Astrocyte (in vitro differentiated cells and primary cell): ENCODE measurements around the gene PTPN5.

ENCODE experiments used
- EZH2 ChIP-seq: IDR thresholded peaks from 2 replicates; pipeline ENCODE4 v1.6.1; 2012; ENCODE audit warnings: mild to moderate bottlenecking, low read length, inconsistent platforms; ENCODE audit not compliant: insufficient read depth
- TF ChIP-seq, protein P1 (sequence below): IDR thresholded peaks from 2 replicates; pipeline ENCODE4 v1.5.1; 2011; ENCODE audit warnings: low read depth, mild to moderate bottlenecking, inconsistent platforms, low read length, moderate library complexity; ENCODE audit not compliant: insufficient read depth

DNA sequence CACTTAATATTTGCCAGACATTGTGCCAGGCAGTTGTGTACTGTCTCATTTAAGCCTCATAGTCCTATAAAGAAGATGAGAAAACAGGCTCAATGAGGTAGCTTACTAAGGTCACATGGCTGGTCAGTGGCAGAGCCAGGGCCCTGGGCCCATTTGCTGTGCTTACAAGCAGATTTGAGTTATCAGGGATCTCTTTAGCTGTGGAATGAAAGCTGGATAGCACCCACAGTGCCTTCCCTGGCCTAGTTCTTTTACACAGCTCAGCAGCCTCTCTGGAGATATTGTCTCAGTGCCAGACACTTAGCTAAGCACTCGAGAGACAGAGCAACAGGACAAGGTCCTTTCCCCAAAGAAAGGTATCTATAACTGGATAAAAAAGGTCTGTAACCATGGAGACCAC lies 86.9 kb downstream of the PTPN5 start:
- TF ChIP-seq, protein P1, sequence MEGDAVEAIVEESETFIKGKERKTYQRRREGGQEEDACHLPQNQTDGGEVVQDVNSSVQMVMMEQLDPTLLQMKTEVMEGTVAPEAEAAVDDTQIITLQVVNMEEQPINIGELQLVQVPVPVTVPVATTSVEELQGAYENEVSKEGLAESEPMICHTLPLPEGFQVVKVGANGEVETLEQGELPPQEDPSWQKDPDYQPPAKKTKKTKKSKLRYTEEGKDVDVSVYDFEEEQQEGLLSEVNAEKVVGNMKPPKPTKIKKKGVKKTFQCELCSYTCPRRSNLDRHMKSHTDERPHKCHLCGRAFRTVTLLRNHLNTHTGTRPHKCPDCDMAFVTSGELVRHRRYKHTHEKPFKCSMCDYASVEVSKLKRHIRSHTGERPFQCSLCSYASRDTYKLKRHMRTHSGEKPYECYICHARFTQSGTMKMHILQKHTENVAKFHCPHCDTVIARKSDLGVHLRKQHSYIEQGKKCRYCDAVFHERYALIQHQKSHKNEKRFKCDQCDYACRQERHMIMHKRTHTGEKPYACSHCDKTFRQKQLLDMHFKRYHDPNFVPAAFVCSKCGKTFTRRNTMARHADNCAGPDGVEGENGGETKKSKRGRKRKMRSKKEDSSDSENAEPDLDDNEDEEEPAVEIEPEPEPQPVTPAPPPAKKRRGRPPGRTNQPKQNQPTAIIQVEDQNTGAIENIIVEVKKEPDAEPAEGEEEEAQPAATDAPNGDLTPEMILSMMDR = no peak
- no peak for TF ChIP-seq EZH2
